IMR-90 (cell line): ENCODE data around the gene RRAGC.

Experiments used
- BHLHE40 ChIP-seq: fragments of 150-350 bp; IDR thresholded peaks from 2 replicates; pipeline ENCODE4 v1.6.1; 2016; ENCODE audit warnings: mild to moderate bottlenecking, low read depth, low read length
- CEBPB ChIP-seq: IDR thresholded peaks from 2 replicates; pipeline ENCODE4 v1.6.1; 2012; ENCODE audit warnings: low read depth, low read length, improper control_type of control experiment
- CHD1 ChIP-seq: IDR thresholded peaks from 2 replicates; pipeline ENCODE4 v1.6.1; 2012; ENCODE audit warnings: low read depth, low read length, improper control_type of control experiment
- CTCF ChIP-seq: conservative IDR thresholded peaks from 2 replicates; pipeline ENCODE4 v1.5.1; 2012; ENCODE audit warnings: mild to moderate bottlenecking, low read depth, low read length, improper control_type of control experiment
- ELK1 ChIP-seq: fragments of 150-350 bp; IDR thresholded peaks from 2 replicates; pipeline ENCODE4 v1.6.1; 2016; ENCODE audit warnings: low read depth, mild to moderate bottlenecking, low read length, moderate library complexity, borderline replicate concordance
- MAFK ChIP-seq: IDR thresholded peaks from 2 replicates; pipeline ENCODE4 v1.6.1; 2012; ENCODE audit warnings: low read depth, low read length, improper control_type of control experiment
- MAZ ChIP-seq: IDR thresholded peaks from 2 replicates; pipeline ENCODE4 v1.6.1; 2012; ENCODE audit warnings: low read depth, mild to moderate bottlenecking, low read length, improper control_type of control experiment, moderate library complexity, borderline replicate concordance
- MXI1 ChIP-seq: IDR thresholded peaks from 2 replicates; pipeline ENCODE4 v1.6.1; 2012; ENCODE audit warnings: low read depth, mild to moderate bottlenecking, low read length, moderate library complexity, borderline replicate concordance
- POLR2A ChIP-seq: IDR thresholded peaks from 2 replicates; pipeline ENCODE4 v1.6.1; 2012; ENCODE audit warnings: mild to moderate bottlenecking, low read depth, low read length
- RAD21 ChIP-seq: IDR thresholded peaks from 2 replicates; pipeline ENCODE4 v1.6.1; 2012; ENCODE audit warnings: low read length, improper control_type of control experiment
- RCOR1 ChIP-seq: IDR thresholded peaks from 2 replicates; pipeline ENCODE4 v1.6.1; 2012; ENCODE audit warnings: mild to moderate bottlenecking, low read length, improper control_type of control experiment; ENCODE audit not compliant: insufficient replicate concordance
- RFX5 ChIP-seq: IDR thresholded peaks from 2 replicates; pipeline ENCODE4 v1.8.0; 2012; ENCODE audit warnings: low read depth, mild to moderate bottlenecking, low read length, moderate library complexity
- SMC3 ChIP-seq: fragments of 150-350 bp; IDR thresholded peaks from 2 replicates; pipeline ENCODE4 v1.6.1; 2016; ENCODE audit warnings: low read depth, mild to moderate bottlenecking, antibody characterized with exemption, low read length, moderate library complexity

GRCh38 chr1:38840281-38840680 is 19.3 kb downstream of the RRAGC start:
- TF ChIP-seq CTCF (no peak), RFX5 (no peak), RAD21 (no peak), POLR2A (no peak), MAZ (no peak), CEBPB (no peak), CHD1 (no peak), MXI1 (no peak), BHLHE40 (no peak), RCOR1 (no peak), MAFK (no peak), ELK1 (no peak), SMC3 (no peak)
